ENCODE measurements around the gene DBI. TPM values are rescaled to one million over a fixed set of nuclear protein-coding genes. Genes with fewer than 3 reads are reported as not detected.

The DBI gene
- total RNA-seq, 6 experiments from 2014 or later = 76.6 to 139 (median 101) TPM

DNA sequence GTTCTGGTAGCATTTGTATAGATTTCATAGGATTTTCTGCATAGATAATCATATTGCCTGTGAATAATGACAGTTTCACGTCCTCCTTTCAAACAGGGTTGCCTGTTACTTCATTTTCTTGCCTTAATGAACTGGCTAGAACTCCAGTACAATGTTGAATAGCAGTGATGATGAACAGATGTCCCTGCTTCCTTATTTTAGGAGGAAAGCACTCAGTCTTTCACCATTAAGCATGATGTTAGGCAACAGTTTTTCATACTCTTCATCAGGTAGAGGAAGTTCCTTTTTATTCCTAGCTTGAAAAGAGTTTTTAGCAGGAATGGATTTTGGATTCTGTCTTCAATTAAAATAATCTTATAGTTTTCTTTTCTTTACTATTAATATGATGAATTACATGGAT lies 39.8 kb upstream of the DBI start:
- no peak overlapping the region for H3K4me3 Mint-ChIP-seq
- no peak for TF ChIP-seq CTCF (IDR thresholded peaks at IDR 0.05)
- no peak for DNase-seq
- no peaks in the 10 kb centered on the region for H3K4me1 Mint-ChIP-seq (ENCODE audit: low read depth)
- no peak overlapping the region for H3K27ac Mint-ChIP-seq
- H3K27me3 Mint-ChIP-seq (ENCODE audit: insufficient read depth) = peaks cover 4% of the 10 kb centered on the region; the same call in 1 of the 2 replicates
- H3K9me3 Mint-ChIP-seq = no peaks in the 10 kb centered on the region
- H3K36me3 Mint-ChIP-seq (ENCODE audit: low read depth) = no peaks in the 10 kb centered on the region

DNA sequence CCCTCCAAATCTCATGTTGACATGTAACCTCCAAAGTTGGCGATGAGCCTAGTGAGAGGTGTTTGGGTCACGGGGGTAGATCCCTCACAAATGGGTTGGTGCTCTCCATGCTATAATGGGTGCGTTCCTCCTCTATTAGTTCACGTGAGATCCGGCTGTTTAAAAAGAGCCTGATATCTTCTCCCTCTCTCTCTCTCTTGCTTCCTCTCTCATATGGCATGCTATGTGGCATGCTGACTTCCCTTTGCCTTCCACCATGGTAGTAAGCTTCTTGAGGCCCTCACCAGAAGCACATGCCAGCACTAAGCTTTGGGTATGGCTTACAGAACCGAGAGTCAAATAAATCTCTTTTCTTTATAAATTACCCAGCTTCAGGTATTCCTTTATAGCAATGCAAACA lies 39.3 kb upstream of the DBI start:
- Mint-ChIP-seq H3K4me3 (no peak overlapping the region), H3K4me1 (ENCODE audit: low read depth) (no peaks in the 10 kb centered on the region), H3K27ac (no peak overlapping the region), H3K9me3 (no peaks in the 10 kb centered on the region), H3K36me3 (ENCODE audit: low read depth) (no peaks in the 10 kb centered on the region), H3K27me3 (ENCODE audit: insufficient read depth) (peaks cover 4% of the 10 kb centered on the region; the same call in 1 of the 2 replicates)
- no peak for DNase-seq
- TF ChIP-seq CTCF (IDR thresholded peaks at IDR 0.05) = no peak

- no peaks in the 10 kb centered on the region for H3K4me1 Mint-ChIP-seq (ENCODE audit: low read depth)
- H3K4me3 Mint-ChIP-seq = no peak overlapping the region
- H3K9me3 Mint-ChIP-seq = no peaks in the 10 kb centered on the region
- H3K36me3 Mint-ChIP-seq (ENCODE audit: low read depth) = no peaks in the 10 kb centered on the region
- no peak overlapping the region for H3K27ac Mint-ChIP-seq
- no peak for TF ChIP-seq CTCF (IDR thresholded peaks at IDR 0.05)
- peaks cover 1% of the 10 kb centered on the region; the same call in 1 of the 2 replicates for H3K27me3 Mint-ChIP-seq (ENCODE audit: insufficient read depth)
- no peak for DNase-seq
These were observed 33.8 kb upstream of the DBI start for GRCh38 chr2:119332953-119333352.

DNA sequence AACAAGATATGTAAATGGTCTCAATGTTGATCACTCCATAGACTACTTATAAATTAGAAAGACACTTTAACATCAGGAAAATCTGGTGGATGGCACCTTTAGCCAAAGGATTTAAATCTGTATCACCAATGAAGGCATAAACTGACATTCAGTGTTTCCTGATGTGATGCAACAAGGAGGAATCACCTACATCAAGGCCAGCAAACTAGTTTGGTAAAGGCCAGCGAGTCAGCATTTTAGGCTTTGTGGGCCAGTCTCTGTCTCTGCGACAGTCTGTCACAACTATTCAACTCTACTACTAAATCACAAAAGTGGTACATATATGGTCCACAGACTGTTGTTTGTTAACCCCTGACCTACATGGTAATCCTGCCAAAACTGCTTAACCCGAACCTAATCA lies 33.4 kb upstream of the DBI start:
- H3K4me1 Mint-ChIP-seq (ENCODE audit: low read depth) = no peaks in the 10 kb centered on the region
- no peak for TF ChIP-seq CTCF (IDR thresholded peaks at IDR 0.05)
- no peaks in the 10 kb centered on the region for H3K36me3 Mint-ChIP-seq (ENCODE audit: low read depth)
- no peaks in the 10 kb centered on the region for H3K9me3 Mint-ChIP-seq
- no peak overlapping the region for H3K4me3 Mint-ChIP-seq
- H3K27ac Mint-ChIP-seq = no peak overlapping the region
- DNase-seq = no peak
- peaks cover 1% of the 10 kb centered on the region; the same call in 1 of the 2 replicates for H3K27me3 Mint-ChIP-seq (ENCODE audit: insufficient read depth)

- no peak overlapping the region for H3K27ac Mint-ChIP-seq
- H3K36me3 Mint-ChIP-seq (ENCODE audit: low read depth) = no peaks in the 10 kb centered on the region
- H3K4me3 Mint-ChIP-seq = no peak overlapping the region
- no peaks in the 10 kb centered on the region for H3K9me3 Mint-ChIP-seq
- H3K27me3 Mint-ChIP-seq (ENCODE audit: insufficient read depth) = peaks cover 1% of the 10 kb centered on the region; the same call in 1 of the 2 replicates
- H3K4me1 Mint-ChIP-seq (ENCODE audit: low read depth) = no peaks in the 10 kb centered on the region
- no peak for DNase-seq
- no peak for TF ChIP-seq CTCF (IDR thresholded peaks at IDR 0.05)
These were observed 32.9 kb upstream of the DBI start for GRCh38 chr2:119333833-119334232.

DNA sequence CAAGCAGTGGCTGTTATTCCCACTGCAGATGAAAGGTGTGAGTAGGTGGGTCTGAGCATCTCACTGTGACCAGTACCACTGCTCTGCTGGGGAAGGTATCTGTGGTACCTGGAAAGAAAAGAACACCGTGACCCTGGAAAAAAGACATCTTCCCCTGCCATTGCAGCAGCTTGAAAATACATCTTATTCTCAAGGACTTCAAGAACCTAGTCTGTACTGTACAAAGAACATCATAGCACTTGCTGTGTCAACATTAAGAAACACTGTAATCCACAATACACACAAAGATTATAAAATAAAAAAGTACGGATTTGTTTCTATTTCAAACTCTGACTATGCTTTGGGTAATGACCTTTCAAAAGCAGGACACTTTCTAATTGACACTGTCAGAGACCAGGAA lies 29.0 kb upstream of the DBI start:
- H3K4me3 Mint-ChIP-seq = no peak overlapping the region
- no peak for TF ChIP-seq CTCF (IDR thresholded peaks at IDR 0.05)
- no peak overlapping the region for H3K27ac Mint-ChIP-seq
- H3K4me1 Mint-ChIP-seq (ENCODE audit: low read depth) = no peaks in the 10 kb centered on the region
- no peaks in the 10 kb centered on the region for H3K27me3 Mint-ChIP-seq (ENCODE audit: insufficient read depth)
- H3K9me3 Mint-ChIP-seq = no peaks in the 10 kb centered on the region
- no peak for DNase-seq
- H3K36me3 Mint-ChIP-seq (ENCODE audit: low read depth) = no peaks in the 10 kb centered on the region

Data from HFFc6 (cell line).